HCEC 1CT (cell line): Measurements from ENCODE around the gene TSPY2.
"Not testable (repeated sequence)": the region's sequence is repeated elsewhere in the genome, so short reads cannot be mapped to it uniquely, and the experiment has no call there.

Experiments
- DNase-seq: peaks from one replicate; pipeline ENCODE4 v3.0.0-alpha.2; 2017

Gene TSPY2

DNA sequence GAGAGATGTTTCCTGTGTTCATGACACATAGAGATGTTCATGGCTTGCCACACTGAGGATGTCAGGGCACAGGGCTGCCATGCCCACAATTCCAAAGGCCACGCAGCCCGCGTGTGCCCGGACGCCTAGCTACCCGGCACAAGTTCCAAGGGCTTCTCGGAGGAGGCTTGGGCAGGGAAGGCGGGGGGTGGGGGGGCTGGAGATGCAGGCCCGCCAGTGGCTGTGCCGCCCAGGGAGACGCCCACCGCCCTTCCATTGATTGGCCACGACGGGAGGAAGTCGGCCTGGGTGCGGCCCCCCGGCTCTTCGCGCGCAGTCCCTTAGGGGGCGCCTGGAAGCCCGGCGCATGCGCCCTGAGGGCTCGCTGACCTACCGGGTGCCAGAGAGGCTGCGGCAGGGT is at the start of gene TSPY2:
TSS of gene TSPY2 (plus strand) at position 301 of the 400 bp plus-strand sequence. CDS start at position 347, 46 bp downstream.
- DNase-seq: not testable (repeated sequence)

GRCh38 chrY:6209565-6209964 is 36.5 kb upstream of the TSPY2 start:
- DNase-seq: not testable (repeated sequence)

DNA sequence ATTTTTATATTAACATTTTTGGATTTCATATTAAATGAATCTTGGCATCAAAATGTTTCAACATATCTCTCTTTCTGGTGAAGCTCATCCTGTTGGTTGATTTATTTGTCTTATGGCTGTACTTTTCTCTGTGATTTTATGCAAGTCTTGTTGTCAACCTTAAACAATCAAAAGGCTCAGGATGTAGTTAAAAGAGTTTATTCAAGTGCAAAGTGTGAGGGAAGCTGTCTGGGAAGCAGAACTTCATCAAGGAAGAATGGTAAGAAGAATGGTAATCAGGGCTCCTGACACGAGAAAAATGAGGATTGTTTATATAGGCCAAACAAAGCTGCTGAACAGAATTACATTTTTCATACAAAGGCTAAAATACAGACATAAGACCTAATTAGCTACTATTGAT is 29.0 kb upstream of the TSPY2 start:
- DNase-seq: not testable (repeated sequence)

GRCh38 chrY:6269839-6270238 is 23.8 kb downstream of the TSPY2 start:
- not testable (repeated sequence) for DNase-seq
